ENCODE data around the gene RBMS3.

DNA sequence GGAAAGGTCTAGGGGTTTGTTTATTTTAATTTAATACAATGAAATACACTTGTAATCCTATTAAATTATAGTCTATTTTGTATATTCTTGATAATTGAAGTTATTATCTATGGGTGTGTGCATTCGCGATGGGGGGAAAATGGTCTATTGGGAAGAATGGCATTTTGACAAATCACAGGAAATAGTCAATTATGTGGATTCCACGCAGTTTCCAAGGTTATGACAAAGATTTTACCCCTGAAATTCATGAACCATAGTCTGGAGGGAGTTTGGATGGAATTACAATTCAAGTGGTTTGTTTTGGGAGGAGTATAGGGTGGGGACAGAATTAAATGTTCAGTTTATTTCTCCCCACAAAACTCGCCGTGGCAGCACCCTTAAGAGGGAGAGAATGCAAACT lies 66.5 kb downstream of the RBMS3 start:
- no peak for TF ChIP-seq POLR2A (IDR thresholded peaks at IDR 0.05; ENCODE audit: low read length)
- TF ChIP-seq GATA1 (IDR thresholded peaks at IDR 0.05; ENCODE audit: low read depth, low read length): no peak

Measured in erythroblast (primary cell).